ENCODE data around the gene LRRC32. TPM values are rescaled to one million over a fixed set of nuclear protein-coding genes. Genes with fewer than 3 reads are reported as not detected.

LRRC32 gene
- total RNA-seq, 4 donors from 2014 or later = 19.1 to 87.5 (median 45.3) TPM

DNA sequence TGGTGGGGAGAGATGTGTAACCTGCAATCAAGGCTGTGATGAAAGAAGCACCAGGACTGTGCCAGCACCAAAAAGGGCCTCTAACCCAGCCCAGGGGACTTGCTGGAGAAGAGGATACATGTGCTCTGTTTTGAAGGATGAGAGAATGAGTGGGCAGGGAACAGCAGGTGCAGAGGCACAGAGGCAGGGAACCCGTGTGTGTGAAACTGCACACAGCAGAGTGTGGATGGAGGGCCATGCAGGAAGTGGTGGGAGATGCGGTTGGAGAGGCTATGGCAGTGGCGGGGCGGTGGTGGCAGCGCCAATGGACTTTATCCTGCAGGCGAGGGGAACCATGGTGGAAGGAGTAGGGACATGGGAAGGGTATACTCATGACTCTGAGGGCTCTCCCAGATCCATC is 25.2 kb upstream of the LRRC32 start:
- DNase-seq (ENCODE audit: extremely low spot score) = no peak
- TF ChIP-seq, protein P1, sequence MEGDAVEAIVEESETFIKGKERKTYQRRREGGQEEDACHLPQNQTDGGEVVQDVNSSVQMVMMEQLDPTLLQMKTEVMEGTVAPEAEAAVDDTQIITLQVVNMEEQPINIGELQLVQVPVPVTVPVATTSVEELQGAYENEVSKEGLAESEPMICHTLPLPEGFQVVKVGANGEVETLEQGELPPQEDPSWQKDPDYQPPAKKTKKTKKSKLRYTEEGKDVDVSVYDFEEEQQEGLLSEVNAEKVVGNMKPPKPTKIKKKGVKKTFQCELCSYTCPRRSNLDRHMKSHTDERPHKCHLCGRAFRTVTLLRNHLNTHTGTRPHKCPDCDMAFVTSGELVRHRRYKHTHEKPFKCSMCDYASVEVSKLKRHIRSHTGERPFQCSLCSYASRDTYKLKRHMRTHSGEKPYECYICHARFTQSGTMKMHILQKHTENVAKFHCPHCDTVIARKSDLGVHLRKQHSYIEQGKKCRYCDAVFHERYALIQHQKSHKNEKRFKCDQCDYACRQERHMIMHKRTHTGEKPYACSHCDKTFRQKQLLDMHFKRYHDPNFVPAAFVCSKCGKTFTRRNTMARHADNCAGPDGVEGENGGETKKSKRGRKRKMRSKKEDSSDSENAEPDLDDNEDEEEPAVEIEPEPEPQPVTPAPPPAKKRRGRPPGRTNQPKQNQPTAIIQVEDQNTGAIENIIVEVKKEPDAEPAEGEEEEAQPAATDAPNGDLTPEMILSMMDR (IDR thresholded peaks at IDR 0.05) = no peak
- TF ChIP-seq POLR2A (IDR thresholded peaks at IDR 0.05; ENCODE audit: low read depth) = no peak
- TF ChIP-seq POLR2AphosphoS5 (IDR thresholded peaks at IDR 0.05) = no peak
- no peak for TF ChIP-seq EP300 (IDR thresholded peaks at IDR 0.05)
- no peaks in the 10 kb centered on the region for H3K36me3 ChIP-seq
- no peak overlapping the region for H3K4me3 ChIP-seq
- 77% methylated on average over 6 of the region's 6 CpGs for WGBS
- no peaks in the 10 kb centered on the region for H3K27me3 ChIP-seq
- intact Hi-C loops (cut with DNase I) = no loop called here
- peaks cover 0 to 8% (median 0%) of the 10 kb centered on the region in 4 donors for H3K4me1 ChIP-seq
- H3K9me3 ChIP-seq = no peaks in the 10 kb centered on the region
- no peak overlapping the region for H3K27ac ChIP-seq (replicated peaks in 1 of 4)

DNA sequence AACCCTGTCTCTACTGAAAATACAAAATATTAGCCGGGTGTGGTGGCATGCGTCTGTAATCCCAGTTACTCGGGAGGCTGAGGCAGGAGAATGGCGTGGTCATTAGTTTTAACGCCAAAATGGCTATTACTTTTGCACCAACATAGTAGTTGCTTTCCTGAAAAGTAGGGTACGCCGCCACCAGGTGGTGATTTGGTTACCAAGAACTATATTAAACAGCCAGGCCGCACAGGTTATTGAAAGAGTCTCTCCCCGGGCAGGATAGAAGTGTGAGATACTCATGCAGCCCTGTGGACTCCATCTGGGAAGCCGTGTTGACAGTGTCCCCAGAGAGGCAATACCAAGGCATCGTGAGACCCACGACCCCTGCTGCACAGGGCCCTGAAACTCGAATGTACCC is 24.6 kb upstream of the LRRC32 start:
- TF ChIP-seq, protein P1 (IDR thresholded peaks at IDR 0.05) = no peak
- no peak for TF ChIP-seq POLR2A (IDR thresholded peaks at IDR 0.05; ENCODE audit: low read depth)
- no peak for TF ChIP-seq EP300 (IDR thresholded peaks at IDR 0.05)
- TF ChIP-seq POLR2AphosphoS5 (IDR thresholded peaks at IDR 0.05) = no peak

DNA sequence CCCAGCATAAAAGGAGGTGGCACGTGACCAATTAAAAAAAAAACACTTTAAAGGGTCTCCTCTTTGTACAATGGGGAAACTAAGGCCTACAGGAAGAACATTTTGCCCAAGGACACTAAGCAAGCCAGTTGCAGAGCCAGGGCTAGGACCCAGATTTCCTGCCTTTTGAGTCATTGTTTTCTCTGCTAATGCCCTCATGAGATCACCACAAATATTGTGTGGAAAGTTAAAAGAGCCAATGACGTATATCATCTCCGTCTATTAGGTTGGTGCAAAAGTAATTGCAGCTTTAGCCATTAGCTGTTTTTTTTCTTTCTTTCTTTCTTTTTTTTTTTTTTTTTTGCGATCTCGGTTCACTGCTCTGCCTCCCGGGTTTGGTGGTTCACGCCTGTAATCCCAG is 24.1 kb upstream of the LRRC32 start:
- 77% methylated on average over 7 of the region's 7 CpGs for WGBS
- TF ChIP-seq, protein P1 (IDR thresholded peaks at IDR 0.05) = no peak
- no peak for TF ChIP-seq POLR2AphosphoS5 (IDR thresholded peaks at IDR 0.05)
- no peak for TF ChIP-seq POLR2A (IDR thresholded peaks at IDR 0.05; ENCODE audit: low read depth)
- no peaks in the 10 kb centered on the region for H3K27me3 ChIP-seq

More for the DNA sequence above, 24.6 kb upstream of the LRRC32 start:
- Histone ChIP-seq H3K36me3 (no peaks in the 10 kb centered on the region), H3K27ac (replicated peaks in 1 of 4) (no peak overlapping the region), H3K27me3 (no peaks in the 10 kb centered on the region), H3K4me3 (no peak overlapping the region), H3K4me1 (peaks cover 0 to 1% (median 0%) of the 10 kb centered on the region in 4 donors), H3K9me3 (no peaks in the 10 kb centered on the region)
- DNase-seq (ENCODE audit: extremely low spot score) = no peak
- intact Hi-C loops (cut with DNase I) = no loop called here
- WGBS = 88% methylated on average over 13 of the region's 13 CpGs

DNA sequence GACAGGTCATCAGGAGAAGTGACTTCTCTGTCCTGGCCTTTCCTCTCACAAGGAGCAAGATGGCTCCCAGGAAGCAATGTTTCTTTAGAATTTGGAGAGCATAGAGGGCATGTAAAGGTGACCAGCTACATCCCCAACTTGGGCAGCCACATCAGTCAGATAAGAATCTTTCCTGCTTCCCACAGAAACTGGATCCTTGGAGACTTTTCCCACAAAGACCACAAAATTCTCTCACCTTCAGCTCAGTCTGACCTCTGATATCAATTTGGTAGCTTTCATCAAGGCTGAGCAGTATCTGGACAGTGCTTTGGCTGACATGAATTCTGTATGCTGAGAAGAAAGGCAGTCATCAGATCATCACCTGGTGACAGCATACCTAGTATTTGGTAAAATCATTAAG is 23.3 kb upstream of the LRRC32 start:
- no peak for DNase-seq (ENCODE audit: extremely low spot score)
- H3K36me3 ChIP-seq = no peaks in the 10 kb centered on the region
- no peaks in the 10 kb centered on the region for H3K4me1 ChIP-seq
- TF ChIP-seq POLR2A (IDR thresholded peaks at IDR 0.05; ENCODE audit: low read depth) = no peak
- no peak for TF ChIP-seq POLR2AphosphoS5 (IDR thresholded peaks at IDR 0.05)
- H3K4me3 ChIP-seq = no peak overlapping the region
- H3K27ac ChIP-seq (replicated peaks in 1 of 4) = no peak overlapping the region
- H3K9me3 ChIP-seq = no peaks in the 10 kb centered on the region
- intact Hi-C loops (cut with DNase I) = no loop called here
- no peaks in the 10 kb centered on the region for H3K27me3 ChIP-seq

More for the DNA sequence above, 24.1 kb upstream of the LRRC32 start:
- no peaks in the 10 kb centered on the region for H3K4me1 ChIP-seq
- DNase-seq (ENCODE audit: extremely low spot score) = no peak
- no peak overlapping the region for H3K27ac ChIP-seq (replicated peaks in 1 of 4)
- no peak overlapping the region for H3K4me3 ChIP-seq
- no peaks in the 10 kb centered on the region for H3K9me3 ChIP-seq
- H3K36me3 ChIP-seq = no peaks in the 10 kb centered on the region
- intact Hi-C loops (cut with DNase I) = no loop called here

DNA sequence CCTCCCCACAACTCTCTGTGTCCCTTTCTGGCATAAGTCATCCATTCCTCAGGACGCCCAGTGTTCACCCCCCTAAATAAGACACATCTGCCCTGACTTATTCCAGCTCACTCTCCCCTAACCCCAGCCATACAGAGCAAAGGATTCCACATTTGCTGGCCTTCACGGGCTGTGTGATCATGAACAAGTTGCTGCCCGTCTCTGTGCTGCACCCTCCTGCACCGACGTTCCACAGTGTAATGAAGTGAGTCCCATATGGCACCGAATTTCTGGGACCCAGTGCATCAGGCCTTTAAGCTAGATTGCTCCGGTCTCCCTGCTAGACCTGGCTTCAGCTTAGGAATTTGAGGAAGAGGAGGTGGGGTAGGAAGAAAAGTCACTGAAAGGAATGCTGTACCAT is 22.4 kb upstream of the LRRC32 start:
- WGBS = 89% methylated on average over 7 of the region's 7 CpGs

More for the DNA sequence above, 22.4 kb upstream of the LRRC32 start:
- no peaks in the 10 kb centered on the region for H3K36me3 ChIP-seq
- H3K4me3 ChIP-seq = no peak overlapping the region
- H3K27me3 ChIP-seq = no peaks in the 10 kb centered on the region
- no peaks in the 10 kb centered on the region for H3K9me3 ChIP-seq
- no peaks in the 10 kb centered on the region for H3K4me1 ChIP-seq
- no peak for TF ChIP-seq POLR2A (IDR thresholded peaks at IDR 0.05; ENCODE audit: low read depth)
- no peak for TF ChIP-seq POLR2AphosphoS5 (IDR thresholded peaks at IDR 0.05)
- TF ChIP-seq EP300 (IDR thresholded peaks at IDR 0.05) = no peak
- TF ChIP-seq, protein P1 (IDR thresholded peaks at IDR 0.05) = no peak
- no peak for DNase-seq (ENCODE audit: extremely low spot score)
- intact Hi-C loops (cut with DNase I) = no loop called here
- no peak overlapping the region for H3K27ac ChIP-seq (replicated peaks in 1 of 4)
